ENCODE results near the gene ROM1. TPM values are rescaled to one million over a fixed set of nuclear protein-coding genes. Genes with fewer than 3 reads are reported as not detected.

ROM1 gene
- total RNA-seq, 3 donors from 2014 or later: 8.5 to 11.5 (median 11.0) TPM

DNA sequence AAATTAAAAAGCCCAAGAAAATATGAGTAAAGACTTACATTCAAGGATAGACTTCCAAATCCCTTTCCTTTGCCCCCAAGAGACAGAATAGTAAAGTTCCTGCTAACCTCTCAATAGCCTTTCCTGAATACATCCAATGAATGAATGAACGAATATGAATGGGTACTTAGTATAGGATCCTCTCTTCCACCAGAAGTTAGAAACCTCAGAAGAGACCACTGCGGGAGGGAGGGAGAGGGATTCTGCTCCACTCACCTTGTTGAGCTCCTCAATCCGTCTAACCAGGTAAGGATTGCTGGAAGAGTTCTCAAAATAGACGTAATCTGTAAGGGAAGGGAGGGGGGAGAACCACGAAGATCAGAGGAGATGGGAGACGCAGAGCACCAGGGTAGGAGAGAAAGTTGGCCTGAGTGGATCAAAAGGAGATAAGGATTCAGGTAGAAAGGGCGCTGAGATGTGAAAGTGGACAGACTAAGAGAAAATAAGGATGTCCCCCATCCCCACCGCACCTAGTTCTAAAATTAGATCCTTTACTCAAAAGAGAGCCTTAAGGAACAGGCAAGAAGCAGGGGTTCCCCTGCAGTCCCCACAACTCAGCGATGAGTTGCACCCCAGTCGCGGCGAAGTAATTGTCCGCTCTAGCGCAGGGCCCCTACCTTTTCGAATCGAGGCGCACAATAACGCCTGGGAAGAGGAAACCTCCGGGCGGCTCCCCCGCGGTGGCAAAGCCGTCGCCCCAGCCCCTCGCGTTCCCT, 12.5 kb upstream of the ROM1 start:
- H3K9me3 ChIP-seq: no peaks in the 10 kb centered on the region
- peaks cover 3 to 22% of the 10 kb centered on the region in 2 donors for H3K4me1 ChIP-seq
- H3K27ac ChIP-seq: peak overlapping the region; percentile 95 to 96
- H3K27me3 ChIP-seq: no peaks in the 10 kb centered on the region
- H3K4me3 ChIP-seq: peak overlapping the region; percentile 63 to 96 (median 91)
- TF ChIP-seq, protein P1, sequence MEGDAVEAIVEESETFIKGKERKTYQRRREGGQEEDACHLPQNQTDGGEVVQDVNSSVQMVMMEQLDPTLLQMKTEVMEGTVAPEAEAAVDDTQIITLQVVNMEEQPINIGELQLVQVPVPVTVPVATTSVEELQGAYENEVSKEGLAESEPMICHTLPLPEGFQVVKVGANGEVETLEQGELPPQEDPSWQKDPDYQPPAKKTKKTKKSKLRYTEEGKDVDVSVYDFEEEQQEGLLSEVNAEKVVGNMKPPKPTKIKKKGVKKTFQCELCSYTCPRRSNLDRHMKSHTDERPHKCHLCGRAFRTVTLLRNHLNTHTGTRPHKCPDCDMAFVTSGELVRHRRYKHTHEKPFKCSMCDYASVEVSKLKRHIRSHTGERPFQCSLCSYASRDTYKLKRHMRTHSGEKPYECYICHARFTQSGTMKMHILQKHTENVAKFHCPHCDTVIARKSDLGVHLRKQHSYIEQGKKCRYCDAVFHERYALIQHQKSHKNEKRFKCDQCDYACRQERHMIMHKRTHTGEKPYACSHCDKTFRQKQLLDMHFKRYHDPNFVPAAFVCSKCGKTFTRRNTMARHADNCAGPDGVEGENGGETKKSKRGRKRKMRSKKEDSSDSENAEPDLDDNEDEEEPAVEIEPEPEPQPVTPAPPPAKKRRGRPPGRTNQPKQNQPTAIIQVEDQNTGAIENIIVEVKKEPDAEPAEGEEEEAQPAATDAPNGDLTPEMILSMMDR (IDR thresholded peaks at IDR 0.05): no peak
- no peak for TF ChIP-seq POLR2A (IDR thresholded peaks at IDR 0.05)
- TF ChIP-seq POLR2AphosphoS5 (IDR thresholded peaks at IDR 0.05): no peak
- DNase-seq (ENCODE audit: low spot score in 2 of 2): no peak
- peaks cover 10% of the 10 kb centered on the region for H3K36me3 ChIP-seq
- intact Hi-C loops (cut with DNase I; ENCODE audit: low total_unique reads): no loop called here

DNA sequence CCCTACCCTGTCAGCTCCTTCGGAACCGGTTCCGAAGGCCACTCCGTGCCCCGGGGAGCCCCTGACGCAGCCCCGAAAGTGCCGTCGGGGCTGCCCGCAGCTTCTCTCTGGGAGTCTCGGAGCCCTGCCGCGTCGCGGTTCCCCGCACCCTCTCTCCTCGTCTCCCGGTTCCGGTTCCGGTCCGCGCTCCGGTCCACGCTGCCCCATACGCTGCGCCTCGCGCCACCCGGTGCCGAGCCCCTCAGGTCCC, 12.0 kb upstream of the ROM1 start:
- Histone ChIP-seq H3K36me3 (peaks cover 10% of the 10 kb centered on the region), H3K4me3 (peak overlapping the region; percentile 63 to 96 (median 91)), H3K4me1 (peaks cover 3 to 22% of the 10 kb centered on the region in 2 donors), H3K9me3 (no peaks in the 10 kb centered on the region), H3K27me3 (no peaks in the 10 kb centered on the region), H3K27ac (peak overlapping the region; percentile 95 to 96)
- TF ChIP-seq POLR2AphosphoS5 (IDR thresholded peaks at IDR 0.05): no peak
- TF ChIP-seq POLR2A (IDR thresholded peaks at IDR 0.05): no peak
- TF ChIP-seq, protein P1 (IDR thresholded peaks at IDR 0.05): no peak
- intact Hi-C loops (cut with DNase I; ENCODE audit: low total_unique reads): no loop called here
- no peak for DNase-seq (ENCODE audit: low spot score in 2 of 2)

DNA sequence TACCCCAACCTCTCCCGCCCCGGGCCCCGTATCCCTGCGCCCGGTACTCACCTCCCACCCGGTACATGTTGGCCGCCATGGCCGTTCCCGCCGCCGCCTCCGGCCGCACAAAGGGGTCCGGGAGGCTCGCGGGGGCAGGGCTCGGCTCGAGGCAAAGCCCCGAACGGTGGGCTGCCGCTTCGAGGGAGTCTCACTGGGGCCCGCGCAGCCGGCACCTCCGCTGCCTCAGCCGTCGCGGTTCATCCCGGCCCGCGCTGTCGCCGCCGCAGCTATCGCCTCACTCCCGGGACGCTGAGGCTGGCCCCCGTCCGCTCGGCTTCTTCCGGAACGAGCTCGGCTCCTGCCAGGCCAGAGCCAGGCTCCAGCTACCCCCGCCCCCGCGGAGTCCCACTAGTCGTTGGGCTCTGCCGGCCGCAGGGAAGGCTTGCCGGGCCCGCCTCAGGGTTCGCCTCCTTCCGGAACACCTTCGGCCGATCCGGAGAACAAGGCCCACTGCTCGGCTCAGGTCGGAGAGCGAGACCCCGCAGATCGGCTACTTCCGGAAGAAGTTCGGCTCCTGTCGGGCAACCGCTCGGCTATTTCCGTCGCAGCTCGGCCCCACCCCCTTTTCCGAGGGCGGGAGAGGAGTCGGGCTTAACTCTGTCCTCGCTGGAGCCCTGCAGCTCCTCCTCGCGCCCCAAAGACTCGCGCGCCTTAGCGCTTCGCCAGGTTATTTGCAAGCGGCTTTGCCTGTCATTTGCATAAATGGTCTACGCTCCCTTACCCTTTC, 11.5 kb upstream of the ROM1 start, which contains the start of gene MTA2:
Gene MTA2 (minus strand): TSS at position 494 of the 769 bp plus-strand sequence. CDS start 415 bp downstream, at position 79.
- DNase-seq (ENCODE audit: low spot score in 2 of 2): peak; percentile 97 to 99
- intact Hi-C loops (cut with DNase I; ENCODE audit: low total_unique reads): no loop called here
- TF ChIP-seq POLR2A (IDR thresholded peaks at IDR 0.05): peak; percentile 36
- TF ChIP-seq, protein P1 (IDR thresholded peaks at IDR 0.05): peak in 1 of 3 donors; percentile 5
- peak; percentile 48 to 68 (median 57) for TF ChIP-seq POLR2AphosphoS5 (IDR thresholded peaks at IDR 0.05)
- H3K4me1 ChIP-seq: peaks cover 3 to 22% of the 10 kb centered on the region in 2 donors
- H3K9me3 ChIP-seq: no peaks in the 10 kb centered on the region
- peak within 1 kb of the TSS; percentile 95 to 96 for H3K27ac ChIP-seq
- H3K27me3 ChIP-seq: no peaks in the 10 kb centered on the region
- H3K36me3 ChIP-seq: peaks cover 5% of the 10 kb centered on the region
- peak within 1 kb of the TSS; percentile 63 to 96 (median 91) for H3K4me3 ChIP-seq

DNA sequence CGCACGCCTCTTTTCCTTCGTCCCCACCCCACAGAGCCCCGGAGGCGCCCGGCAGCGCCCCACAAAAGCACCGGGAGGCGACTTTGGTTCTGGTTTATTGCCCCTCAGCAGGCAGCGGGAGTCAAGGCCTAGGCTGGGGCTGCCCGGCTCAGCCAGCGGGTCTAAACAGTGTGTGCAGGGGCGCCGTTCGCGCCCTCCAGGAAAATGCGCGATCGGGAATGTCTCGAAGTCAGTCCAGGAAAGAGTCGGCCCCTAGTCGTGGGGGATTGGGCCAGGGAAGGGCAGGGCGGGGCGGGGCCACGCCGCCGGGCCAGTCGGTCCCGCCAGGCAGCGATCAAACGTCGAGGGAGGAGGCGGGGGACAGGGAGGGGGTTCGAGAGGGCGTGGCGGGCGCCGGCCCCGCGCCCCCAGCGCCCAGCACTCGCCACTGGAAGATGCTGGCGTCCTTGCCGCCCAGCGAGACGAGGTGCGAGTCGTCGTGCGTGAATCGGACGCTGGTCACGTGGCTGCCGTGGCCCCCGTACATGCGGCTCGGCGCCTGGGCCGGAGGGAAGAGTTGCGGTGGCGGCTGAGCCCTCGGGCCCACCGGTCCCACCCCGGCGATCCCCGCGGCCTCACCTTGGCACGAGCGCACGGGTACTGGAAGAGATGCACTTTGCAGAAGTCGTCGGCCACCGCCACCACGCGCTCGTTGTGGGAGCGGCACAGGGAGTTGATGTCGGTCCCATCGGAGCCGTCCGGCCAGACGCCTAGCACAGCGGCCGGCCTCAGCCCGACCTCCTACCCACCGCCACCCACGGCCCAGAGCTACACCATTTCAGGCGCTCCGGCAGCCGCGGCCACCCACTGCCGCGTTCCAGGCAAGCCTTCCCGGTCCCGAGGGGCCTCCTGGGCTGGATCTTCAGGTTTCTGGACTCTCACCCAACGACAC, 10.7 kb upstream of the ROM1 start:
- TF ChIP-seq POLR2AphosphoS5 (IDR thresholded peaks at IDR 0.05): peak in 2 of 3 donors; percentile 59 to 62
- TF ChIP-seq, protein P1 (IDR thresholded peaks at IDR 0.05): no peak
- H3K27ac ChIP-seq: peak overlapping the region; percentile 95 to 96
- peaks cover 4% of the 10 kb centered on the region for H3K36me3 ChIP-seq
- no peaks in the 10 kb centered on the region for H3K27me3 ChIP-seq
- peak; percentile 72 for DNase-seq (ENCODE audit: low spot score in 2 of 2)
- H3K4me1 ChIP-seq: peaks cover 3 to 22% of the 10 kb centered on the region in 2 donors
- no peaks in the 10 kb centered on the region for H3K9me3 ChIP-seq
- intact Hi-C loops (cut with DNase I; ENCODE audit: low total_unique reads): no loop called here
- peak overlapping the region; percentile 63 to 96 (median 91) for H3K4me3 ChIP-seq

Data from breast epithelium (tissue), 4 donors.